ENCODE results near the gene GPX6. TPM values are rescaled to one million over a fixed set of nuclear protein-coding genes. Genes with fewer than 3 reads are reported as not detected.
"Not testable (repeated sequence)": the region's sequence is repeated elsewhere in the genome, so short reads cannot be mapped to it uniquely, and the experiment has no call there.

Gene GPX6
- total and polyA plus RNA-seq, 10 donors = not detected

DNA sequence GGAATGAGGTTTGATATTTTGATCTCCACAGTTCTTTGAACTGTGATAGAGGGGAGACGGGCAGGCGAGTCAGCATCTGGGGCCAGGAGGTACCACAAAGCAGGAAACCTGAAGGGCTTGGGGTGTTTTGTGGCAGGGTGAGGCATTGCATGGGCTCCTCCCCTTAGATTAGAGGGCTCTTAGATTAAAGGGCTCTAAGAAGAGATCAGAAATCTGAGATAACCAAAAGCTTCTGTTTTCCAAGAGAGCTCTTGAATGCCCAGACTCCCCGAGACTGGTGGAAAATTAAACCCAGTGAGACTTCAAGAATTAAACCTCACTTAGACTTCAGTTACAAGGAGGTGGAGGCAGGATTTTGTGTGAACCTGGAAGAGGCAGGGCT, 7.6 kb upstream of the GPX6 start:
- peaks cover 0 to 78% (median 16%) of the 10 kb centered on the region in 7 donors for H3K27me3 ChIP-seq (replicated peaks in 1 of 7)
- no peaks in the 10 kb centered on the region for H3K9me3 ChIP-seq
- H3K36me3 ChIP-seq = no peaks in the 10 kb centered on the region
- no peaks in the 10 kb centered on the region for H3K4me1 ChIP-seq
- no peak for TF ChIP-seq POLR2AphosphoS5 (IDR thresholded peaks at IDR 0.05)
- 21 to 34% (median 27%) methylated on average over 3 of the region's 3 CpGs for WGBS, 5 donors
- H3K4me3 ChIP-seq = no peak overlapping the region
- intact Hi-C loops (cut with DNase I; ENCODE audit: low total_unique reads) = no loop called here
- no peak for DNase-seq
- H3K27ac ChIP-seq = no peak overlapping the region

- Histone ChIP-seq H3K36me3 (no peaks in the 10 kb centered on the region), H3K9me3 (no peaks in the 10 kb centered on the region), H3K27ac (no peak overlapping the region), H3K4me3 (no peak overlapping the region), H3K27me3 (replicated peaks in 1 of 7) (peaks cover 0 to 78% (median 16%) of the 10 kb centered on the region in 7 donors), H3K4me1 (no peaks in the 10 kb centered on the region)
- TF ChIP-seq POLR2AphosphoS5 (IDR thresholded peaks at IDR 0.05) (no peak), POLR2A (IDR thresholded peaks at IDR 0.05) (no peak)
- TF ChIP-seq, protein P1, sequence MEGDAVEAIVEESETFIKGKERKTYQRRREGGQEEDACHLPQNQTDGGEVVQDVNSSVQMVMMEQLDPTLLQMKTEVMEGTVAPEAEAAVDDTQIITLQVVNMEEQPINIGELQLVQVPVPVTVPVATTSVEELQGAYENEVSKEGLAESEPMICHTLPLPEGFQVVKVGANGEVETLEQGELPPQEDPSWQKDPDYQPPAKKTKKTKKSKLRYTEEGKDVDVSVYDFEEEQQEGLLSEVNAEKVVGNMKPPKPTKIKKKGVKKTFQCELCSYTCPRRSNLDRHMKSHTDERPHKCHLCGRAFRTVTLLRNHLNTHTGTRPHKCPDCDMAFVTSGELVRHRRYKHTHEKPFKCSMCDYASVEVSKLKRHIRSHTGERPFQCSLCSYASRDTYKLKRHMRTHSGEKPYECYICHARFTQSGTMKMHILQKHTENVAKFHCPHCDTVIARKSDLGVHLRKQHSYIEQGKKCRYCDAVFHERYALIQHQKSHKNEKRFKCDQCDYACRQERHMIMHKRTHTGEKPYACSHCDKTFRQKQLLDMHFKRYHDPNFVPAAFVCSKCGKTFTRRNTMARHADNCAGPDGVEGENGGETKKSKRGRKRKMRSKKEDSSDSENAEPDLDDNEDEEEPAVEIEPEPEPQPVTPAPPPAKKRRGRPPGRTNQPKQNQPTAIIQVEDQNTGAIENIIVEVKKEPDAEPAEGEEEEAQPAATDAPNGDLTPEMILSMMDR (IDR thresholded peaks at IDR 0.05 in 8 of 11, conservative IDR thresholded peaks at IDR 0.05 in 3 of 11) = no peak
- intact Hi-C loops (cut with DNase I; ENCODE audit: low total_unique reads) = no loop called here
- DNase-seq = no peak
Measured at GRCh38 chr6:28522594-28523240, 7.1 kb upstream of the GPX6 start.

GRCh38 chr6:28517964-28518363, 2.4 kb upstream of the GPX6 start:
- Histone ChIP-seq H3K27me3 (replicated peaks in 1 of 7) (peaks cover 0 to 56% (median 6%) of the 10 kb centered on the region in 7 donors), H3K27ac (no peak overlapping the region), H3K9me3 (no peaks in the 10 kb centered on the region), H3K4me1 (no peaks in the 10 kb centered on the region), H3K36me3 (no peaks in the 10 kb centered on the region), H3K4me3 (no peak overlapping the region)
- 73 to 93% (median 82%) methylated on average over 2 of the region's 2 CpGs for WGBS, 5 donors
- TF ChIP-seq, protein P1 (IDR thresholded peaks at IDR 0.05 in 8 of 11, conservative IDR thresholded peaks at IDR 0.05 in 3 of 11) = no peak
- no peak for TF ChIP-seq POLR2A (IDR thresholded peaks at IDR 0.05)
- TF ChIP-seq POLR2AphosphoS5 (IDR thresholded peaks at IDR 0.05) = no peak
- intact Hi-C loops (cut with DNase I; ENCODE audit: low total_unique reads) = no loop called here
- no peak for DNase-seq

- peaks cover 0 to 49% (median 0%) of the 10 kb centered on the region in 7 donors for H3K27me3 ChIP-seq (replicated peaks in 1 of 7)
- H3K4me1 ChIP-seq; H3K36me3 ChIP-seq; H3K9me3 ChIP-seq; H3K4me3 ChIP-seq; intact Hi-C loops (cut with DNase I; ENCODE audit: low total_unique reads); H3K27ac ChIP-seq; DNase-seq: not testable (repeated sequence)
- WGBS, 5 donors = 89 to 98% (median 91%) methylated on average over 7 to 8 of the region's 8 CpGs
Measured at GRCh38 chr6:28512387-28512786, 3.2 kb downstream of the GPX6 start.

GRCh38 chr6:28511628-28512300, 3.8 kb downstream of the GPX6 start:
- Histone ChIP-seq H3K27ac (no peak overlapping the region), H3K27me3 (replicated peaks in 1 of 7) (peaks cover 0 to 46% (median 0%) of the 10 kb centered on the region in 7 donors), H3K9me3 (peaks cover 0 to 7% (median 0%) of the 10 kb centered on the region in 8 donors), H3K36me3 (no peaks in the 10 kb centered on the region), H3K4me1 (no peaks in the 10 kb centered on the region), H3K4me3 (no peak overlapping the region)
- DNase-seq = no peak
- 94 to 97% (median 96%) methylated on average over 36 to 51 of the region's 51 CpGs for WGBS, 5 donors
- TF ChIP-seq POLR2A (IDR thresholded peaks at IDR 0.05) = no peak
- no peak for TF ChIP-seq POLR2AphosphoS5 (IDR thresholded peaks at IDR 0.05)
- TF ChIP-seq, protein P1 (IDR thresholded peaks at IDR 0.05 in 8 of 11, conservative IDR thresholded peaks at IDR 0.05 in 3 of 11) = no peak
- intact Hi-C loops (cut with DNase I; ENCODE audit: low total_unique reads) = no loop called here

Measured in spleen (tissue), 11 donors.